HG02798 (cell line): ENCODE data around the gene HEATR5B.

ENCODE experiments used
- ATAC-seq: cut with Tn5 transposase; IDR thresholded peaks from one replicate; pipeline ENCODE4 v1.9.1; 2021; ENCODE audit warnings: mild to moderate bottlenecking; ENCODE audit not compliant: unreplicated experiment, poor library complexity

HEATR5B gene

DNA sequence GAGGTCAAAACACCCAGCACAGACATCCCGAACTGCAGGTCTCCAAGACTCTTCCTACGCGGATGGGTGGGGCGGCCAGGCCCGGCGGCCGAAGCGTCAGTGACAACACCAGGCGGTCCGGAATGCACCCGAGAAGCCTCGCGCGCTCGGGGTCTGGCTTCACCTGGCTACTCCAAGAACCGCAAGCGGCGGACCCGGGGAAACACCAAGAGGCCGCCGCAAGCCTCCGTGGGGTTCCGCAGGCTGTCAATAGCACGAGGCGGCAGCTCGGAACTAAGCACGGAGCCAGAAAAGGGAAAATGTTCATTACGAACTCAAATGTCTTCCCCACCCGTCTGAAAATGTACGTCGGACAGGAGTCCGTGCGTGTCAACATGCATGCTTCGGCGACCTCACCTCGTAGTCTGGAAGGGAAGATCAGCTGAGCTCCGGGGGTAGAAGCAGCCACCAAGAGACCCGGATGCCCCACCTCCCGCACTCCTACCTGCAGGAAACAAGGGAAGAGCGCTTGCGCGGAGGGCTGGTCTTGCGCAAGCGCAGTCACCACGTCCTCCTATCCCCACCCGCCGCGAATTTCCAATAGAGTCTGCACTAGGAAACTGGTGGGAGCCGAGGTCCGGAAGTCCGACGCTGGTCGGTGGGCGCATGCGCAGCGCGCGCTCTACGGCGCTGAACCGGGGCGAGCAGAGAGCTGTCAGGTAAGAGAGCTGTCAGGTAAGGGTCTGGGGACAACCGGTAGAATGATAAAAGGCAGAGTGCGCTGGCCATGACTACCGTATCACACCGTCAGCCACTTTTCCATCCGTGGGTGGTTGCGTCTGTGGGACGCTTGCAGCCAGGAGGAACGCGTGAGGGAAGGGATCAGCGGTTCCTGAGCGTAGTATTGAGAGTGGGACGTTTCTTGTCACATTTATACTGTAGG is at the start of gene HEATR5B, which contains the start of gene GPATCH11:
Gene HEATR5B, minus strand, starts transcription at position 500 of the 922 bp plus-strand sequence. CDS start 958 bp downstream, outside the sequence.
Gene GPATCH11, plus strand, starts transcription at position 646 of the 922 bp plus-strand sequence. CDS start 3,864 bp downstream, outside the sequence.
- peak; percentile 91 for ATAC-seq

- ATAC-seq: no peak
Measured at GRCh38 chr2:37132914-37133313, 48.7 kb upstream of the HEATR5B start.

- no peak for ATAC-seq
Measured at GRCh38 chr2:37125416-37125815, 41.2 kb upstream of the HEATR5B start.

DNA sequence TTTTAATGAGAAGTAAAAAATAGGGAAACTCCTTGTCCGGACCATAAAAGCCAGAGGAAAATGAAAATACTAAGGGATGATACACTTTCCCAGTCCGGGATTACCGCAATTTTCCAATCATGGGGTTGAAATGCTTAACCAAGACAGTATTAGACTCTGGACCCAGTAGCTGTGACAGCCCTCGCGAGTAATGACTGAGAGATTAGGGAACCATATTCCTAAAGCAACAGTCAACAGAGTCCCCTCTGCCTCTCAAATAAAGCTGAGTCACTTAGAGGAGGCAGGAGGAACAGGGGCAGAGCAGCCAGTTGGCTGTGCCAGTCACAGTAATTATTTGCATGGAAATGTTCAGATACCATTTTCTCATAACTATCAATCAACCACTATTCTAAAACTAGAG is 35.0 kb upstream of the HEATR5B start:
- ATAC-seq: no peak

DNA sequence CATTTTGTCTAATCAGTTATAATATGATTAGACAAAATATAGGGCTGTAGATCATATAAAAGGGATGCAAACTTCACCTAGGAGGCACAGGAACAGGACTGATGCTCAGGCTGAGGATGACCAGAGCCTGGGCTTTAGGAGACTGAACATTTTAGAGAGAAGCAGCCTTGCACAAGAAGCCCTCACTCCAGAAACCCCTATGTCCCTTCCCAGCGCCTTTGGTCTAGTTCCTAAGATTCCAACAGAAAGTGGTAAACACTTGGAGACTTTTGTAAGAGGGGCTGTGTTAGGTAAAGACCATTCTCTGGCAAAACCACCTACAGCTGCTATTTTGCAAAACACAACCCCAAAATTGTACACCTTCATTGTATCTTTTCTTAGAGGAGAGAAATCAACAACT is 33.4 kb upstream of the HEATR5B start:
- ATAC-seq: no peak

DNA sequence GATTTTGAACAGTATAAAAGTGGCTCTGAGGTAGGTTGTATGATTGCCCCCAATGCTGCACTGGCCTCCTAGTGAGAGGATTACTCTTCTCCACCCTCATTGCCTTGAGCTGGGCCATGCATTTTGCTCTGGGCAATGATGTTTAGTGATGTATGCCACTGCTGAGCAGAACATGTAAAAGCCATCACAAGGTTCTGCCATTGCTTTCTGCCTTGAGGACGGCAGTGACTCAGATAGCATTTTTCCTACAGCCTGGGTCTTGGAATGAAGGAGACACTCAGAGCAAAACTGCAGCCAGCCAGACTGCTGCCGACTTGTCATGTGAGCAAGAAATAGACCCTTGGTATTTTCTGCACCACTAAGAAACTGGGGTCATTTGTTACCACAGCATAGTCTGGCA is 27.8 kb upstream of the HEATR5B start:
- ATAC-seq: no peak

DNA sequence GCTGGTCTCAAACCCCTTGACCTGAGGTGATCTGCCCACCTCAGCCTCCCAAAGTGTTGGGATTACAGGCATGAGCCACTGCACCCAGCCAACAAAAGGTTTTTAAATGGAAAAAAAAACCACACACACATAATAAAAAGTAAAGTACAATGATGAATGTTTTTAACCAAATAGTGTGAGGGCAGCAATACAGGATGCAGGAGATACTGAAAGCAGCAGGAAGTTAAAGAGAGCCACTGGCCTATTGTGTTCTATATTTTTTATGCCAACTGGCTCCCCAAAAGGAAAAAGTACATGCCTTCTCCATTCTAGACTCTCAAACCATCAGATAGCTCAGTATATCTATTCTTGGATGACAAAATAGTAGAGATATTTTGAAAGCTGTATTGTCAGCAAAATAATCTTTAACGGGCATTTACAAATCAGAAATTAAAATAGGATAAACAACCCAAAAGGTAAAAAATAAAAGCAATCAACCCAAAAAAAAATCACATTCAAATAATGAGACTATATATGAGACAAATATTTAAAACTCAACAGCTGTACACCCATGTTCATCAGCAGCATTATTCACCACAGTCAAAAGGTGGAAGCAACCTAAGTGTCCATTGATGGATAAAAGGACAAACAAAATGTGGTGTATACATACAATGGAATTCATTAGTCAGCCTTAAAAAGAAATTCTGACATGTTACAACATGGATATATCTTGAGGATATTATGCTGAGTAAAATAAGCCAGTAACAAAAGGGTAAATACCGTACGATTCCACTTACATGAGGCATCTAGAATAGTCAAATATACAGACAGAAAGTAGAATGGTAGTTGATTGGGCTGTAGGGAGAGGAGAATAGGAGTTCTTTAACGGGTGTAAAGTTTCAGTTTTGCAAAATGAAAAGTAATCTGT is 26.4 kb upstream of the HEATR5B start:
- no peak for ATAC-seq

DNA sequence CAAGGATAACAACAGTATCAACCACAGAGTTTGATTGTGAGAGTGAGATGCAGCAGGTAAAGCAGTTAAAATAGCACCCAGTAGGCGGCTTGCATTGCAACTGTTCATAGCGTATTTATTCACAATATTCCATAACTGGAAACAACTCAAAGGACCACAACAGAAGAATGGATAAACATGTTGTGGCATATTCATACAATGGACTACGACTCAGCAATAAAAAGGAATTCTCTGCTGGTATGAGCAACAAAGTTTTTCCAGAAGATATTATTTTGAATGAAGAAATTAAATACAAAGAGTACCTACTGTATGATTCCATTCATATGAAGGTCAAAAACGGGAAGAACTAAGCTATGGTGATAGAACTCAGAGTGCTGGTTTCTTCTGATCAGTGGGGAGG is 25.4 kb upstream of the HEATR5B start:
- no peak for ATAC-seq

GRCh38 chr2:37105150-37105549 is 21.0 kb upstream of the HEATR5B start:
- no peak for ATAC-seq

GRCh38 chr2:37104178-37104577 is 20.0 kb upstream of the HEATR5B start:
- no peak for ATAC-seq

DNA sequence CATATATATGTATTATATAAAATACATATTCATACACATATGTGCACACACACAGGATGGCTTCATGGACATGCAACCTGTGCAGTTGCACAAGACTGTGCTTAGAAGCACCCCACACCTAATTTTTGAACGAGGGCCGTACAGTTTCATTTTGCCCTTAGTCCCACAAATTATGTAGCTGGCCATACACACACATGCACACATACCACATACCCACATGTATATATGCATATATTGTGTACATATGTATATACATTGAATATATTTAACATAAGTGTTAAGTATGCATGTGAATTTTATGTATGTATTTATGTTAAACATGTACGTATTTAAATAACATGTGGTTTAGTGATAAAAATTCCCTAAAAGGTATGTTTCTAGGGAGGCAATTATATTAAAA is 18.4 kb upstream of the HEATR5B start:
- no peak for ATAC-seq

DNA sequence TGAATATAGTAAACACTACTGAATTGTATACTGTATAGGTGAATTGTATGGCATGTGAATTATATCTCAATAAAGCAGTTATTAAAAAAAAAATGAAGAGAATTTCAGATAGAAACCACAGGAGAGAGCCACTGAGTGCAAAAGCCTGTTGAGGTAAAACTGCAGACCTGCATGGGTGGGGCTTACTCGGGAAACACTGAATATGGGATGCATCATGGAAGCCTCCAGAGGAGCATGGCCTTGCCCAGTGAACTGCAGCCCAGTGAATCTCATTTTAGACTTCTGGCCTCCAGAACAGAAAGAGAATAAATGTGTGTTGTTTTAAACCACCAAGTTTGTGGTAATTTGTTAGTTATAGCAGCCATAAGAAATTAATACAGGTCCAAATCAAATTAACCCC is 15.9 kb upstream of the HEATR5B start:
- no peak for ATAC-seq

GRCh38 chr2:37098416-37099118 is 14.4 kb upstream of the HEATR5B start:
- no peak for ATAC-seq

GRCh38 chr2:37096568-37096967 is 12.4 kb upstream of the HEATR5B start:
- ATAC-seq: no peak

DNA sequence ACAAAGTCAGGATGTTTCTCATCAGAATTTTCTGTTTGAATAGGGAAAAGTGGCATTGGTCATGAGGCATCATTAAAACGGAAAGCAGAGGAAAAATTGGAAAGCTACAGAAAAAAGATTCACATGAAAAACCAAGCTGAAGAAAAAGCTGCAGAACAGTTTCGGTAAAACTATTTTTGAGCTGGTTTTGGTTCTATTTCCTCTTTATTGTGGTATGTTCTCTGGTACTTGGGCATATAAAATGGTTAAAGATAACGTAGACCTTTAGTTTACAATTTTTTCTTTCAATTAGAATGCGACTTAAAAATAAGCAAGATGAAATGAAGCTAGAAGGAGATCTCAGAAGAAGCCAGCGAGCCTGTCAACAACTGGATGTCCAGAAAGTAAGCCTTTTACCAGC is 7.7 kb upstream of the HEATR5B start:
- peak; percentile 50 for ATAC-seq

GRCh38 chr2:37090019-37090477 is 5.9 kb upstream of the HEATR5B start:
- ATAC-seq: peak; percentile 86

- no peak for ATAC-seq
Measured at GRCh38 chr2:37085731-37086147, 1.6 kb upstream of the HEATR5B start.

GRCh38 chr2:37084797-37085196 is 625 bp upstream of the HEATR5B start:
- no peak for ATAC-seq

DNA sequence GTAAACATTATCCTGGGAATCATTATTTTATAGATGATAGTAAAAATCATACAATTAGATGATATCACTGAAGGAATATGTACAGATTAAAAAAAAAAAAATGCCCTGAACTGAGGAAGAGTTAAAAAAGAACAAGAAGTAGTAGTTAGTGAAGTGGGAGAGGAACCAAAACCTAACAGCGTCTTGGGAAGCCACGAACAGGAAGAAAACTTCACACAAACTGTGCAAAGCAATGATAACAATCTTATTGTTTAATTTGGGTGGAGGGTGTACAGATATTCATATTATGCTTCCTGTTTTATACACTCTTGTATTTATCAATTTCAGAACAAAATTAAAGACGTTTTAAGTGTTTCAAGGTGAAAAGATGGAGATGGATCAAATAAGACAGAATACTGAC is 3.5 kb downstream of the HEATR5B start:
- ATAC-seq: no peak

- ATAC-seq: no peak
Measured at GRCh38 chr2:37080266-37080665, 3.9 kb downstream of the HEATR5B start.
